Subcutaneous preadipocyte (primary cell): Measurements from ENCODE around the gene SACM1L. TPM values are rescaled to one million over a fixed set of nuclear protein-coding genes. Genes with fewer than 3 reads are reported as not detected.

Experiments
- small RNA-seq: library from RNA; depleted of rRNA; stranded (forward); fragments of <200 nt; gene quantifications from one replicate; pipeline ENCODE3, GENCODE V24; 2012
- total RNA-seq: library from RNA; depleted of rRNA; stranded (reverse); fragments of >200 nt; gene quantifications from 2 replicates; pipeline ENCODE4 v1.2.3, GENCODE V29; 2012

SACM1L gene
- 26.0 and 28.7 TPM in 2 replicates for total RNA-seq

DNA sequence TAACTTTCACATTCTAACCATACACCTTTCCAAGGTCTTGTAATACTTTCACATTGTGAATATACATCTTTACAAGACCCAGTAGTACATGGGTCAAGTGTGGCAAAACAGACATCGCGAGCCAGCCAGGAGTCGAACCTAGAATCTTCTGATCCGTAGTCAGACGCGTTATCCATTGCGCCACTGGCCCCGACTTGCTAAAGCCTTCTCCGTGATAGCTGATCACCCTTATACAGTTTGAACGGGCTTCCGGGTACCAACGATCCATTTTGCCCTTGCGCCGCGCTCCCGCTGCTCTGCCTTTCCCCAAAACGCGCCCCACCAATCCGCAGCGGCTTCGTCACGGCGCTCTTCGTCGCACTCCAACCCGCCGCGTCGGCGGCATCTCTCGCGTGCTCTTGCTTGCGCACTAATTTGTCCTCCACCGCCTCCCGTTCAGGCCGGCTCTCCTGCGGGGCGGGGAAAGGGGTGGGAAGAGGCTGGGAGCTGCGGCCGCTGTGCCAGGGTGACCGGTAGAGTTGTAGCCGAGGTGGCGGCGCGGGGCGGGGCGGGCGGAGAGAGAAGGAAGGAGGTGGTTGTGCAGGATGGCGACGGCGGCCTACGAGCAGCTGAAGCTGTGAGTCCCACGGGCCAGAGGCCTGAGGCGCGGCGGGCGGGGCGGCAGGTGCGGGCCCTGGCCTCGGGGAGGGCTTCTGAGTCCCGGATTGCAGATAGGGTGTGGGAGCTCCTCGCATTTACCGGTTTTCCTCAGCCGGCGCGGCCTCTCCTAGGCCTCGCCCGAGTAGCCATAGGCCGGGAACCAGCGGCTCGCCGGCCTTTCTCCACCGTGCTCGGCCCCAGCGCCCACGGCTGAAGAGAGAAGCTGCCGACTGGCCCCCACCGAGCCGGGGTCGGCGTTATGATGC, at the start of gene SACM1L:
SACM1L (plus strand) TSS at position 515 of the 905 bp plus-strand sequence; CDS start at position 585, 70 bp downstream.

Small RNAs within 50 kb of the gene (small RNA-seq; reads per million reads assigned to genes)
- gene RN7SL145P, result not detected

Other genes starting within 250 kb of the SACM1L start
- 21.7 and 44.4 TPM in 2 replicates for gene LIMD1, start 94.6 kb upstream of the SACM1L start, total RNA-seq
- gene SLC6A20, start 107.1 kb downstream of the SACM1L start, total RNA-seq, result not detected in 2 replicates
- 17.8 and 23.1 TPM in 2 replicates for gene LZTFL1, start 152.7 kb downstream of the SACM1L start, total RNA-seq
- not detected in 2 replicates for gene CCR9, start 197.1 kb downstream of the SACM1L start, total RNA-seq